GM12878 (cell line): Measurements from ENCODE around the gene MEIS1. TPM values are rescaled to one million over a fixed set of nuclear protein-coding genes. Genes with fewer than 3 reads are reported as not detected.

Experiments used
- ATAC-seq: fragments of 200-7000 bp; cut with Tn5 transposase; 3 replicates; pipeline ENCODE4 v1.9.1; 2020; ENCODE audit warnings: mild to moderate bottlenecking, moderate library complexity
- BruUV-seq: library from RNA; stranded (reverse); fragments of 400-500 nt; replicated peaks from 2 replicates; lab custom pipeline; 2021; lab: Mats Ljungman, UMichigan
- CTCF ChIA-PET: fragments of 300-600 bp; sonication (Branson Sonifier 250); formaldehyde crosslinking; extraction: SDS; loops from one replicate; lab custom pipeline; 2021; ENCODE audit warnings: inconsistent platforms; lab: Yijun Ruan, JAX
- POLR2A ChIA-PET: fragments of 350-600 bp; formaldehyde crosslinking; extraction: SDS; loops from one replicate; lab custom pipeline; 2021; ENCODE audit warnings: inconsistent platforms; lab: Charles Lee
- RAD21 ChIA-PET: fragments of 300-600 bp; sonication (Branson Sonifier 250); formaldehyde crosslinking; loops from one replicate; lab custom pipeline; 2023; ENCODE audit warnings: antibody characterized with exemption; ENCODE audit not compliant: unreplicated experiment; lab: Charles Lee
- SMC1A ChIA-PET: fragments of 300-600 bp; sonication (Branson Sonifier 250); formaldehyde crosslinking; loops from one replicate; lab custom pipeline; 2023; ENCODE audit not compliant: unreplicated experiment, uncharacterized antibody; lab: Charles Lee
- DNase-seq: peaks from one replicate; pipeline ENCODE4 v3.0.0-alpha.2; 2011; ENCODE audit warnings: low read depth, low spot score
- FAIRE-seq: peaks from 3 replicates; lab custom pipeline; 2011; peaks lifted over from hg19 to GRCh38; lab: Jason Lieb, UNC
- H2AFZ ChIP-seq: 2 replicates; pipeline ENCODE4 v1.6.0; 2011; ENCODE audit warnings: low read depth, low read length, control low read depth; ENCODE audit not compliant: control insufficient read depth
- H3K27ac ChIP-seq: 2 replicates; pipeline ENCODE4 v1.5.1; 2011; ENCODE audit warnings: control low read depth; ENCODE audit not compliant: control insufficient read depth, insufficient read depth
- H3K27me3 ChIP-seq, 2 experiments: replicated peaks in 1 of 2; 2 replicates each; pipeline versions ENCODE4 v1.6.0 to v1.6.1; 2011; ENCODE audit warnings: low read length in 1 of 2; ENCODE audit not compliant: control insufficient read depth in 2 of 2, insufficient read depth in 2 of 2
- H3K36me3 ChIP-seq, 2 experiments: 2 replicates each; pipeline ENCODE4 v1.5.1; 2011; ENCODE audit warnings: low read length in 1 of 2; ENCODE audit not compliant: control insufficient read depth in 2 of 2, insufficient read depth in 2 of 2
- H3K4me1 ChIP-seq: 2 replicates; pipeline ENCODE4 v1.6.1; 2011; ENCODE audit warnings: mild to moderate bottlenecking, low read length, moderate library complexity, mixed read lengths; ENCODE audit not compliant: control insufficient read depth, insufficient read depth
- H3K4me2 ChIP-seq: 2 replicates; pipeline ENCODE4 v1.6.0; 2011; ENCODE audit warnings: control low read depth; ENCODE audit not compliant: control insufficient read depth, insufficient read depth
- H3K4me3 ChIP-seq: fragments of 200-600 bp; sonication (generic); 2 replicates; pipeline ENCODE4 v1.5.1; 2016
- H3K79me2 ChIP-seq: 2 replicates; pipeline ENCODE4 v1.6.0; 2011; ENCODE audit warnings: low read length; ENCODE audit not compliant: control insufficient read depth, insufficient read depth
- H3K9ac ChIP-seq: 2 replicates; pipeline ENCODE4 v1.8.0; 2011; ENCODE audit warnings: low read length, control low read depth, mixed read lengths; ENCODE audit not compliant: control insufficient read depth, insufficient read depth
- H3K9me3 ChIP-seq: replicated peaks from 3 replicates; pipeline ENCODE4 v1.5.1; 2011; ENCODE audit warnings: mild to moderate bottlenecking, low read length; ENCODE audit not compliant: control insufficient read depth, insufficient read depth
- H4K20me1 ChIP-seq: 2 replicates; pipeline ENCODE4 v1.6.0; 2011; ENCODE audit not compliant: control insufficient read depth, insufficient read depth
- CBX5 ChIP-seq: sonication (generic); IDR thresholded peaks from 2 replicates; pipeline ENCODE4 v1.6.1; 2016; ENCODE audit warnings: low read depth, moderate library complexity, mild to moderate bottlenecking, inconsistent platforms
- CEBPZ ChIP-seq: fragments of 150-350 bp; IDR thresholded peaks from 2 replicates; pipeline ENCODE4 v1.6.1; 2016; ENCODE audit warnings: low read depth, low read length
- E2F4 ChIP-seq: IDR thresholded peaks from 2 replicates; pipeline ENCODE4 v1.6.1; 2012; ENCODE audit warnings: low read depth, low read length, improper control_type of control experiment
- IRF3 ChIP-seq: fragments of 450-650 bp; IDR thresholded peaks from 2 replicates; pipeline ENCODE4 v1.6.1; 2014; ENCODE audit warnings: mild to moderate bottlenecking
- IRF5 ChIP-seq: fragments of 450-650 bp; IDR thresholded peaks from 2 replicates; pipeline ENCODE4 v1.6.1; 2017; ENCODE audit warnings: borderline replicate concordance
- JUND ChIP-seq: IDR thresholded peaks from 2 replicates; pipeline ENCODE4 v1.6.1; 2012; ENCODE audit warnings: low read depth, mild to moderate bottlenecking, low read length, improper control_type of control experiment, moderate library complexity
- NFXL1 ChIP-seq: fragments of 450-650 bp; IDR thresholded peaks from 2 replicates; pipeline ENCODE4 v1.6.1; 2017; ENCODE audit warnings: antibody characterized with exemption, mild to moderate bottlenecking, borderline replicate concordance
- NFYA ChIP-seq: IDR thresholded peaks from 2 replicates; pipeline ENCODE4 v1.6.1; 2011; ENCODE audit warnings: low read depth, mild to moderate bottlenecking, low read length, improper control_type of control experiment, borderline replicate concordance
- RAD21 ChIP-seq: IDR thresholded peaks from 2 replicates; pipeline ENCODE4 v1.6.1; 2011; ENCODE audit warnings: mild to moderate bottlenecking, low read depth, low read length, moderate library complexity; ENCODE audit not compliant: insufficient read depth
- SIX5 ChIP-seq: IDR thresholded peaks from 2 replicates; pipeline ENCODE4 v1.6.1; 2011; ENCODE audit warnings: mild to moderate bottlenecking, low read depth, low read length, moderate library complexity; ENCODE audit not compliant: severe bottlenecking
- SUZ12 ChIP-seq: fragments of 200-600 bp; sonication (generic); IDR thresholded peaks from one replicate; pipeline ENCODE4 v1.6.1; 2018; ENCODE audit warnings: antibody characterized with exemption, mild to moderate bottlenecking; ENCODE audit not compliant: unreplicated experiment
- YY1 ChIP-seq: IDR thresholded peaks from 2 replicates; pipeline ENCODE4 v1.6.1; 2011; ENCODE audit warnings: low read depth, mild to moderate bottlenecking, low read length
- WGBS: methylation state at CpG from one replicate; pipeline ENCODE4 v1.1.6; 2016; ENCODE audit warnings: low lambda C conversion rate; ENCODE audit not compliant: insufficient replicate concordance, insufficient coverage; ENCODE audit errors: missing lambda C conversion rate; 5-methylcytosine and 5-hydroxymethylcytosine counted together
- in situ Hi-C: fragments of 300-500 bp; cut with MboI; formaldehyde crosslinking; loops from 9 replicates; pipeline ENCODE4 v1.14.3; 2018; ENCODE audit warnings: mixed read lengths
- intact Hi-C: fragments of 100-400 bp; cut with micrococcal nuclease; formaldehyde crosslinking; loops from one replicate; pipeline ENCODE4 v1.14.2; 2022; ENCODE audit not compliant: unreplicated experiment
- polyA plus RNA-seq, 11 experiments: library from polyadenylated mRNA; depleted of rRNA in 4 of 11; unstranded in 6 of 11; stranded (reverse) in 5 of 11; fragments of >200 nt; fragmentation: Nextera tagmentation in 4 of 11; fragmentation: Illumina TruSeq in 1 of 11; extraction: Ambion mirVana in 4 of 11; extraction: Trizol in 1 of 11; gene quantifications; 1 replicate in 1 of 11; 2 replicates in 10 of 11; pipeline versions ENCODE4 v1.2.1 to v1.2.3, GENCODE V29; 2011 to 2016; ENCODE audit warnings: inconsistent platforms in 2 of 11, missing spikeins in 2 of 11, low read depth in 1 of 11
- total RNA-seq, 4 experiments: library from RNA; depleted of rRNA in 3 of 4; stranded (reverse); fragments of >200 nt in 3 of 4; fragmentation: Illumina TruSeq in 1 of 4; extraction: Trizol in 1 of 4; gene quantifications; 2 replicates each; pipeline versions ENCODE4 v1.2.1 to v1.2.3, GENCODE V29; 2013 to 2021
- TF ChIP-seq, protein P1 (sequence below): fragments of 450-650 bp; IDR thresholded peaks from 2 replicates; pipeline ENCODE4 v1.6.1; 2016; ENCODE audit warnings: mild to moderate bottlenecking

Gene MEIS1
- total and polyA plus RNA-seq, 10 of the 15 experiments (the other 5 are each of a cell fraction or from before 2014, with no cell fraction given), result 0.04 to 0.31 (median 0.14) TPM; not detected in 6

DNA sequence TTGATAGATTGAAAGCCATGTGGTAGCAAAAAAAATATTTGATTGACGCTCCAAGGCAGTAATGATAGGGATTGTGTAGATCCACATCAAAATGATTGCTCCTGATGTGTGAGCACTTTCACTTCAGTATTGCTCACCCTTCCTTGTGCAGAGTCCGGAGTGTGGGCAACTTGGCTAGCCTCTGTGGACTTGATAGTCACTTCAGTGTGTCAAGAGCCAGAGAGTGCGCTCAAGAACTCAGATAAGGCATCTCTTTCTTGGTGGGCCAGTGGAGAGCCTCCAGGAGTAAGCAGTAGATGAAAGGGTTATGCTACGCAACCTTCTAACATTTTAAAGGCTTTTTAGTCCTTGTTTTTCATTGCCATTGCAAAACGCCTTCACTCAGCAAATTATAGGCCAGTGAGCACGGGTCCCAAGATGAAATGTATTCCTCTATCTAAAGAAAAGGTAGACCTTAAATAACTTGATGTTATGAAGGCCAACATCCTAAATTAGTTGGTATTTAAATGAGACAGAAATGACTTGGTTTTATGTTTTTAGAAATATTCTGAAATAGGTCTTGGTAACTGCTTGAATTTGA, 84.4 kb downstream of the MEIS1 start:
- H3K79me2 ChIP-seq, result no peaks in the 10 kb centered on the region
- TF ChIP-seq NFXL1 (no peak), IRF3 (no peak), E2F4 (no peak), YY1 (no peak), CEBPZ (no peak), SUZ12 (no peak), RAD21 (no peak), IRF5 (no peak), JUND (no peak), CBX5 (no peak), SIX5 (no peak), NFYA (no peak)
- TF ChIP-seq, protein P1, sequence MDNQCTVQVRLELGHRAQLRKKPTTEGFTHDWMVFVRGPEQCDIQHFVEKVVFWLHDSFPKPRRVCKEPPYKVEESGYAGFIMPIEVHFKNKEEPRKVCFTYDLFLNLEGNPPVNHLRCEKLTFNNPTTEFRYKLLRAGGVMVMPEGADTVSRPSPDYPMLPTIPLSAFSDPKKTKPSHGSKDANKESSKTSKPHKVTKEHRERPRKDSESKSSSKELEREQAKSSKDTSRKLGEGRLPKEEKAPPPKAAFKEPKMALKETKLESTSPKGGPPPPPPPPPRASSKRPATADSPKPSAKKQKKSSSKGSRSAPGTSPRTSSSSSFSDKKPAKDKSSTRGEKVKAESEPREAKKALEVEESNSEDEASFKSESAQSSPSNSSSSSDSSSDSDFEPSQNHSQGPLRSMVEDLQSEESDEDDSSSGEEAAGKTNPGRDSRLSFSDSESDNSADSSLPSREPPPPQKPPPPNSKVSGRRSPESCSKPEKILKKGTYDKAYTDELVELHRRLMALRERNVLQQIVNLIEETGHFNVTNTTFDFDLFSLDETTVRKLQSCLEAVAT, result no peak
- TF ChIP-seq, all 136 proteins: peak for 0
- H4K20me1 ChIP-seq, result no peaks in the 10 kb centered on the region
- no peak for DNase-seq
- no peaks in the 10 kb centered on the region for H3K4me1 ChIP-seq
- H3K4me3 ChIP-seq, result no peak overlapping the region
- no peaks in the 10 kb centered on the region for H3K36me3 ChIP-seq
- ATAC-seq, result no peak
- H3K9me3 ChIP-seq, result no peaks in the 10 kb centered on the region
- H3K9ac ChIP-seq, result no peak overlapping the region
- intact Hi-C loops, result no loop called here
- H2AFZ ChIP-seq, result no peak overlapping the region
- ChIA-PET POLR2A (no interaction called here), SMC1A (no interaction called here), CTCF (no interaction called here), RAD21 (no interaction called here)
- no TSS peak for BruUV-seq
- WGBS, result 14% methylated on average over 6 of the region's 6 CpGs
- no peak overlapping the region for H3K4me2 ChIP-seq
- in situ Hi-C loops, result no loop called here
- no peak overlapping the region for H3K27ac ChIP-seq
- no peak for FAIRE-seq
- no peaks in the 10 kb centered on the region for H3K27me3 ChIP-seq
